Endometrial microvascular endothelial cells (primary cell): ENCODE data around the gene GBP7. TPM values are rescaled to one million over a fixed set of nuclear protein-coding genes. Genes with fewer than 3 reads are reported as not detected.
"Not testable (repeated sequence)": the region's sequence is repeated elsewhere in the genome, so short reads cannot be mapped to it uniquely, and the experiment has no call there.

ENCODE experiments used
- in situ Hi-C: cut with HindIII; loops from 2 replicates; pipeline ENCODE4 v1.10.0; 2017; ENCODE audit warnings: low sequenced_read_pairs, low pct_unique_long_range_greater_than_20kb; ENCODE audit errors: inconsistent ontology term
- total RNA-seq: library from RNA; depleted of rRNA; stranded (reverse); fragments of >200 nt; gene quantifications from one replicate; pipeline ENCODE4 v1.2.3, GENCODE V29; 2015; ENCODE audit errors: inconsistent ontology term

The GBP7 gene
- total RNA-seq, 1 donor from 2014 or later = not detected

DNA sequence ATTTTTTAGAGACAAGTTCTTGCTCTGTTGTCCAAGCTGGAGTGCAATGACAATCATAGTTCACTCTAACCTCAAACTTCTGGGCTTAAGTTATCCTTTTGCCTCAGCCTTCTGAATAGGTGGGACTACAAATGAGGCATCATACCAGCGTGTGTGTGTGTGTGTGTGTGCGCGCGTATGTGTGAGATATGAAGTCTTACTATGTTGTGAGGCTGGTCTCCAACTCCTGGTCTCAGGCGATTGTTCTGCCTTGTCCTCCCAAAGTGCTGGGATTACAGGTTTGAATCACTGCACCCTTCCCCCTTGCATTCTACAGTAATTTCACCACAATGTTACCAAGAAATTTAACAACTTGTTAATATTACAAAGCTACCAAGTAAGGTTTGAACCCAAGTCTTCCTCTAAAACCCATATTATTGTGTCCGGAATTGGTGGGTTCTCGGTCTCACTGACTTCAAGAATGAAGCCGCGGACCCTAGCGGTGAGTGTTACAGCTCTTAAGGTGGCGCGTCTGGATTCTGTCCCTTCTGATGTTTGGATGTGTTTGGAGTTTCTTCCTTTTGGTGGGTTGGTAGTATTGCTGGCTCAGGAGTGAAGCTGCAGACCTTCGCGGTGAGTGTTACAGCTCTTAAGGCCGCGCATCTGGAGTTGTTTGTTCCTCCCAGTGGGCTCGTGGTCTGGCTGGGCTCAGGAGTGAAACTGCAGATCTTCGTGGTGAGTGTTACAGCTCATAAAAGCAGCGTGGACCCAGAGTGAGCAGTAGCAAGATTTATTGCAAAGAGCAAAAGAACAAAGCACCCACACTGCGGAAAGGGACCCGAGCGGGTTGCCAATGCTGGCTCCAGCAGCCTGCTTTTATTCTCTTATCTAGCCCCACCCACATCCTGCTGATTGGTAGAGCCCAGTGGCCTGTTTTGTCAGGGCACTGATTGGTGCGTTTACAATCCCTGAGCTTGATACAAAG lies 48.9 kb downstream of the GBP7 start:
- in situ Hi-C loops = not testable (repeated sequence)

DNA sequence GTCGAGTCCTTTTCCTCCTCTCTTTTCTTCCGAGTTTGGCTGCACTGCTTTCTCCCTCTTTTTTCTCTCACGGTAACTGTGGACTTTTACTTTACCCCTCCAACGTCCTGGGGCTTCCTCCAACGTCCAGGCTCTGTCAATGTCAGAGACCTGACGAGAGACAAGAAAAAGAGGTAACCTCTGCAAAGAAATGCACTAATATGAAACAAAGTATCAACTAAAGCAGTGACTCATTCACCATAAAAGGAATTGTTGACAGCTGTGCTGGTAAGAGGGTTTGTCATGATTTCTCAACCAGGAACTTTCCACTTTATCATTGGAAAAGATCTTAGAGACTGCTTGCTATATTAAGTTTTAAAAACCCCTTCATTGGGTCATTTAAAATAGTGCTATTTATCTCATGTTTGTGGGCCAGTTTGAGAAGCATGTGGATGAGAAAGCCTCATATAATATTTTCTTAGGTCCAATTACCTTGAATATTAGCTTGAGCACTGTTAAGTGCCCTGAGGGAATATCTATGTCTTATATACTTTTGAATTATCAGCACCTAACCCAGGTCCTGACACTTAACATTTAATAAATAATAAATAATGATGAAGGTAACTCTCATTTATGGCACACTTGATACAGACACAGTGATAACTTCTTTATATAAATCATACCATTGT lies 49.8 kb downstream of the GBP7 start, which contains the start of gene GBP2:
GBP2 (minus strand) TSS at position 202 of the 668 bp plus-strand sequence. CDS start 4,148 bp downstream, outside the sequence.
- in situ Hi-C loops = no loop called here

DNA sequence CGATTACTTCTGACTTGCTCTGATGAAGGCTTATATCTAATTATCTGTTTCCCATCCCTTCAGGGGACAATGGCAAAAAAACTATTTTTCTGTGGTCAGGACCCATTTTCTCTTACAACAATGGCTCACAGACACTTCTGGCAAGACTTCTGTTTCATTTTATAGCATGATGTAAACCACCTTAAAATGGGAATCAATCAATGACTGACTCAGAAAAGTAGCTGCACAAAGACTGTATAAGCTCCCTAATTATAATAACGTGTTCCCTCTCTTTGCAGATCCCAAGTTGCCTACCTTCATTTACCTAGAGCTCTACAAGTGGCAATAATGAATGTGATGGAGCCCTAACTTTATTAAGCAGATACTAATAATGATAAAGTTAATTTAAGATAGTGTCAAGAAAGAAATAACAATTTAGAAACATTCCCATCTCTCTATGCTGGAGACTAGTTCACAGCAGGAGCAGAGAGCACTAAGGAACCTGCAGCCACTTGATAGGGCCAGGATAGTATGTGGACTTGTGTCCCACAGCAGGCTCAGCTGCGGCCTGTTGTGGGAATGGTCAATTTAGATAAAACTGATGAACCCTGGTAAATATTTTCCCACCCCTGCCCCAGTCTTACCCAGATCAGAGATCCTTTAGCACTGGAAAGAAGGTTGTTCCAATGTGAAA lies 50.4 kb downstream of the GBP7 start:
- in situ Hi-C loops = no loop called here

DNA sequence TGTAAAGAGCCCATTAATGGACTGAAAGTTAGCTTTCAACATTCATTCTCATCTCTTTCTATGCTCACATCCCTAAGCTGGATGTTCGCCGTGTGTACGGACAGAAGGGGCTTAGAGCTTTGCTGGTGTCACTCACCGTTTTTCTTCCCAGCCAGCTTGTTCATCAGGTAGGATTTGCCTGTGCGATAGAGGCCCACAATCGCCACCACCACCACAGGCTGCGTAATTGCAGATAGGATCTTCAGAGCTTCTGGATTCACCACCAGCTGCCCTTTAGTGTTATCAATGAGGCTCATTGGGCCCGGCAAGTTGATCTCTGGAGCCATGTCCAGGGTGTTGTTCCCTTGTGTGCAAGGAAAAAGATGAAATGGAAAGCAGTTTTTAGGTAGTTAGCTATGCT lies 54.2 kb downstream of the GBP7 start:
- in situ Hi-C loops = no loop called here

- in situ Hi-C loops = no loop called here
Measured at GRCh38 chr1:89114662-89115061, 61.1 kb downstream of the GBP7 start.

DNA sequence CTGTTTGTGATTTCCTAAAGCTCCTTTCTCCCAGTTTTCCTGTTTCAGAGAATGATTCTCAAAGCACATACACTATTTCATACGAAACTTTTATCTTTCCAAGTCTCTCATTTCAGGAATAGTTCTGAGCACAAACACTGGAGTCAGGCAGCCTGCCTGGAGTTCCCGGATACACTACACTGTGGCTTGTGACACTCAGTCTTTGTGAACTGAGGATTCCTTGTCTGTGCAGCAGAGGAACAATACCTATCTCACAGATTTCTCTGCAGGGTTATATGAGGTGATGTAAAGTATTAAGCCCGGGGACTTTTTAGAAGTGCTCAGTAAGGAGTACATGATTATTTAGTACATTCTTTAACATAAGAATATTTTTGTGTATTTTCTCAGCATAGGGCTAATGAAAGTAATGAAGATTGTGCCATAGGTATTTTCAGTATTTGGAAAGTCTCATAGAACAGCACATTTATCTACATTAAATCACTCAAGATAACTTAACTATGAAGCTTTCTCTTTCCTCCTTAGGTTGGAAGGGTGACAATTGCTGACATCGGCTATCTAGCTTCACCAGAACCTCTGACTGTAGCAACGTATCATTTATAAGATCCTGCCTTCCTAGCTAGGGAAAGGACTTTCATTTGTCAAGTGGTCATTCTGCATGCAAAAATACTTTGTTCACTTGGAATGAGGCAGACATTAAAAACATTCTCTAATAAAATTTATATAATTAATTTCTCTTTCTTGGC lies 62.8 kb downstream of the GBP7 start:
- in situ Hi-C loops = no loop called here

DNA sequence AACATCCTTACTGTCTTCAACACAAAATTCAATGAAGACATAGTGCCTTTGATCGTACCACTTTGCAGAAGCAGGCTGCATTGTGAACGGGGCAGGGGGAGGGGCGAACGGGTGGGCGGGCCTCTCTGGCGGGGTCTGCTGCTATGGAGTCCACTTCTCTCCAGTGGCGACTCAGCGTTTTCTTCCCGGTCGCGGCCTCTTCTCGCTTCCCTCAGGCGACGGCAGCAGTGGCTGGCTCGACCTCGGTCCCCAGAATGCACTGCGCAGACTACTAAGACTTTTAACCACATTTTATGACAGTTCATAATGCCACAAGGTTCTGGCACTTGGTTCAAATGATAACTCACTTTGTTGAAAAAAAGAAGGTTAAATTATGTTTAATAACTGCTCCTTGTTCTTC lies 71.1 kb downstream of the GBP7 start:
- in situ Hi-C loops = no loop called here

DNA sequence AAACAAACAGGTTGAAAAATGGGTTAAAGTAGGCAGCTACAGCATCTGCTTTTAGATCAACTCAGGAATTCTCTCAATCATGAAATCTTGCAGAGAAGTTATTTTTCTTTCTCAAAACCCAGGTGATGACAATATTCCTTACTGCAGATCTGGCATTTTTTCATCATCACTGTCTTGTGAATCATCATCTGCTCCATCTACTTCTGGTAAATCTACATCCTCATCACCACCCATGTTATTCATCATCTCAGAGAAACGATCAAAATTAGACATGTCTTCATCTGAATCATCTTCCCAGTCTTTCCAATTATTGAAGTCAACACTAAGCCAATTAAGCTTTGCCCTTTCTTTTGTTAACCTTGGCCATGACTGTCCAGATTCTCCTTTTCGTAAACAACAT lies 71.7 kb downstream of the GBP7 start:
- in situ Hi-C loops = no loop called here

DNA sequence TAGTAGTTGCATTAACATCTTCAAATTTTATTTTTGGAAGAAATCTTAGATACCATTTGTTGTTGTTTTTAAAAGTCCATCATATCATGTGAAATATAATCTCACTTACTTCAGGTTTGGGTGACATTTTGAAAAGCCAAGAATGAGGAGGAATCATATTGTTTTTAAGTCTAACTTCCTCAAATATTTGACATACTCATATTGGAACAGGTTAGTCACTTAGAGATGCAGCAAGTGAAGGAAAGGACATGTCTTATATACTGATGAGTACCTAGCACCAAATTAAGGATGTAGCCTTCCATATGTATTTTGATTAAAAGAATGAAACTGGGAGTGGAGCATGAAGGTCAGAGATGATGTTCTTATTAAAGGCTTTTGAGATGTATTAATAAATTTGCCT lies 73.8 kb downstream of the GBP7 start:
- in situ Hi-C loops = no loop called here

DNA sequence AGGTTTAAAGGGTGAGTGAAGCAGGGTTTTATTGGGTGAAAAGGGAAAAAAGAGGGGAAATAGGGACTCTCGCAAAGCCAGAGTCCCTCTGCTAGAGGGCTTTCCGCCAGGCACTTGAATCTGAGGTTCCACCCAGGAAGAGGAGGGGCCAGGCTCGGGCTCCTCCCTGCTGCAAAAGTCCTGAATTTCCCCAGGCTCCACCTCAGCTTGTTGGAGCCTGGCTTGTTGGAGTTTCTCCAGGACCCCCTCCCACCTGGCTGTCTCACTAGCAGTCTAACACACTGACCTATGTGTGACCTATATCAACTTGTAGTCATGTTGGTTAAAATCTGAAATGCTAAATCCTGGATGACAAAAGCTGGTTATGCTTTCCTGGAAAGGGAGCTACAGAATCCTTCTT lies 75.4 kb downstream of the GBP7 start:
- in situ Hi-C loops = no loop called here

DNA sequence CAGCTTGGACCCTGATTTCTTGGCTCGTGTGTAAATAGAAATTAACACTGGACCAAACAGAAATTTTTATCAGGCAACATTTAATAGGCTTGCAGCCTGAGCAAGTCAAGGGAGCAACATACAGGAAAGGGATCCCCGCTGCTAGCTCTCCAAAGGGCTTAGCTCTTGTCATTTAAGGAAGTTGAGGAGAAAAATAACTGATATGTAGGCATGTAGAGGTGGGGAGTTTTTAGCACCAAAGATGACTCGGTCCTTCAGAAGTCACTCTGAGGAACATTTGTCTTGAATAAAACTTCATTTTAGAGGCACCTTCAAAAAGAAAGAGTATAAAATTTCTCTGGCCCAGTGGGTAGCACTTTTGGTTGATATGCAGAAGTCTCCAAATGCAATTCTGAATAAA lies 76.9 kb downstream of the GBP7 start:
- in situ Hi-C loops = no loop called here

- in situ Hi-C loops = no loop called here
Measured at GRCh38 chr1:89095737-89096136, 80.1 kb downstream of the GBP7 start.

DNA sequence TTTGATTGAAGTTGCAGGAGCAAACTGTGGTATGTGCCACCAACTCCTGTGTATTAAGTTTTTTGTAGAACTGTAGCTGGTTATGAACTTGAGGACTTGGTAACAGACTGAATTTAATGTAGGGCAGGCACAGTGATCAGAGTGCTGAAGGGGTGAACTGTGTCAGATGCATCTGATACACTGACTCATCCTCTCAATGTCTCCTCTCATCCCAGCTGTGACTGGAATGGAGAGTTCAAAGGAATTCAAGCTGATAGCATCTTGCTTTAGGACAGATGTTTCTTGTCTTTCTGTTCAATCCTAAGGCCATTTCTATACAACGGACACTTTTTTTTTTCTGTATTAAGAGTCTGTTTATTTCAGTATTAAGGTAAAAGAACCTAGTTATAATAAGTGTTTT lies 85.8 kb downstream of the GBP7 start:
- in situ Hi-C loops = no loop called here

GRCh38 chr1:89088572-89088971 lies 87.2 kb downstream of the GBP7 start:
- in situ Hi-C loops = no loop called here

DNA sequence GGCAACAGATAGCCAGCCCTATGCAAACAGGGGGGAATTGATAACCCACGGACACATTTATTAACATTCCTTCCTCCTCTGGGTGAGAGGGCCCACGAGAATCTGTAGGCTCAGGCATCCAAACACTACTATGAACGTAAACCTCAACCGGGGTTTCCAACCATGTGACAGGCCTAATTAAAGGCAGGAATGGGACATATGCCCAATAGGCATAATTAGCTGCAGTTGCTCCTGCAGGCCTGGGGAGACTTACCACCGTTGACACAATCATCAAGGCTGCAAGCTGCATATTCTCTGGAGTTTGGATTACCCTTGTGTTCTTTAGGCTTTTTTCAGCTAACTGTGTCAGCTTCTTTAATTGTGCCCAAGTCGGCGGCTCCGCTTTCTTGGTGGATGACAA lies 88.6 kb downstream of the GBP7 start:
- in situ Hi-C loops = no loop called here

DNA sequence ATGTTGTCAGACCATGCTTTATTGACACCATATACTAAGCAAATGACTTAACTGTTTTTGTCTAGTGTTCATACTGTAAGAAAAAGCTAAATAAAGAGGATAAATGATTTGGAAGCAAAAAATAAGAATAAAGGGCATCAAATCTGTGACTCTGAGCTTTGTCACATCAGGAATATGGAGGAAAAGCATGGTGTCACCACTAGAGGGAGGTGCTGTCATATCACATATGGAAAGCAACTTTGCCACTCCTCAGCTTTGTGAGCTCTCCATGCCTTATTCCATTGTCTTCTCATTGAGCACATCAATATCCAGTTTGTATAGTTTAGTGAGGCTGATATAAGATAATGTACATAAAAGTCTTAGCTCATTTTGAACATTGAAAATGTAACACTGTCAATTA lies 90.0 kb downstream of the GBP7 start:
- in situ Hi-C loops = no loop called here
